Rectal smooth muscle tissue (tissue), 1 donor: Measurements from ENCODE around the gene INHBC.
"Not testable (repeated sequence)": the region's sequence is repeated elsewhere in the genome, so short reads cannot be mapped to it uniquely, and the experiment has no call there.

ENCODE experiments used
- H3K27ac ChIP-seq: one replicate; pipeline ENCODE4 v1.7.0; 2013; ENCODE audit warnings: low read depth, low read length, inconsistent platforms
- H3K27me3 ChIP-seq: one replicate; pipeline ENCODE4 v1.7.0; 2013; ENCODE audit warnings: low read length; ENCODE audit not compliant: control insufficient read depth, insufficient read depth
- H3K36me3 ChIP-seq: one replicate; pipeline ENCODE4 v1.7.0; 2013; ENCODE audit warnings: low read length; ENCODE audit not compliant: control insufficient read depth, insufficient read depth
- H3K4me1 ChIP-seq: one replicate; pipeline ENCODE4 v1.7.0; 2013; ENCODE audit warnings: low read length; ENCODE audit not compliant: control insufficient read depth, insufficient read depth
- H3K4me3 ChIP-seq: one replicate; pipeline ENCODE4 v1.7.0; 2013; ENCODE audit warnings: low read length
- H3K9ac ChIP-seq: one replicate; pipeline ENCODE4 v1.7.0; 2013; ENCODE audit warnings: low read length

INHBC gene, protein sequence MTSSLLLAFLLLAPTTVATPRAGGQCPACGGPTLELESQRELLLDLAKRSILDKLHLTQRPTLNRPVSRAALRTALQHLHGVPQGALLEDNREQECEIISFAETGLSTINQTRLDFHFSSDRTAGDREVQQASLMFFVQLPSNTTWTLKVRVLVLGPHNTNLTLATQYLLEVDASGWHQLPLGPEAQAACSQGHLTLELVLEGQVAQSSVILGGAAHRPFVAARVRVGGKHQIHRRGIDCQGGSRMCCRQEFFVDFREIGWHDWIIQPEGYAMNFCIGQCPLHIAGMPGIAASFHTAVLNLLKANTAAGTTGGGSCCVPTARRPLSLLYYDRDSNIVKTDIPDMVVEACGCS

GRCh38 chr12:57434517-57435223 is at the start of gene INHBC:
Gene INHBC (plus strand): TSS chr12:57434784. CDS start chr12:57434887, 103 bp downstream.
- no peaks in the 10 kb centered on the region for H3K36me3 ChIP-seq
- H3K27ac ChIP-seq, result no peak within 1 kb of the TSS
- peaks cover 2% of the 10 kb centered on the region for H3K4me1 ChIP-seq
- no peak within 1 kb of the TSS for H3K4me3 ChIP-seq
- H3K9ac ChIP-seq, result no peak within 1 kb of the TSS
- no peaks in the 10 kb centered on the region for H3K27me3 ChIP-seq

DNA sequence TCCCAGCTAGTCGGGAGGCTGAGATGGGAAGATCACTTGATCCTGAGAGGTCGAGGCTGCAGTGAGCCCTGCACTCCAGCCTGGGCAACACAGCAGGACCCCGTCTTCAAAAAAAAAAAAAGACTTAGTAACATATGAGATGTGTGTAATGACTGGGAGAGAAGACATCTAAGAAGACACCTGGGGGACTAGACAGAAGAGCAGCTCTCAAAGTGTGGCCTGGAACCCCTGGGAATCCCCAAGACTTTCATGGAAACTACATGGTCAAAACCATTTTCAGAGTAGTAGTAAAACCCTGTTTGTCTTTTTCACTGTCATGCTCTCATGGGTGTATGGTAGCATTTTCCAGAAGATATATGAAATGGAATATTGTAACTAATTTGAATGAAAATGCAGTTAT is 49.0 kb upstream of the INHBC start:
- no peaks in the 10 kb centered on the region for H3K4me1 ChIP-seq
- no peak overlapping the region for H3K4me3 ChIP-seq
- H3K36me3 ChIP-seq, result peaks cover 3% of the 10 kb centered on the region
- H3K27ac ChIP-seq, result no peak overlapping the region
- no peak overlapping the region for H3K9ac ChIP-seq
- H3K27me3 ChIP-seq, result no peaks in the 10 kb centered on the region

GRCh38 chr12:57386187-57386720 is 48.3 kb upstream of the INHBC start:
- Histone ChIP-seq H3K27ac (no peak overlapping the region), H3K27me3 (no peaks in the 10 kb centered on the region), H3K4me3 (no peak overlapping the region)

GRCh38 chr12:57388425-57388824 is 46.2 kb upstream of the INHBC start:
- peaks cover 3% of the 10 kb centered on the region for H3K36me3 ChIP-seq
- H3K4me3 ChIP-seq, result no peak overlapping the region
- no peaks in the 10 kb centered on the region for H3K4me1 ChIP-seq
- no peaks in the 10 kb centered on the region for H3K27me3 ChIP-seq
- H3K27ac ChIP-seq, result no peak overlapping the region
- H3K9ac ChIP-seq, result no peak overlapping the region

More at GRCh38 chr12:57386187-57386720, 48.3 kb upstream of the INHBC start:
- Histone ChIP-seq H3K9ac (no peak overlapping the region), H3K4me1 (no peaks in the 10 kb centered on the region), H3K36me3 (peaks cover 3% of the 10 kb centered on the region)

GRCh38 chr12:57389033-57389432 is 45.6 kb upstream of the INHBC start:
- no peak overlapping the region for H3K4me3 ChIP-seq
- no peak overlapping the region for H3K27ac ChIP-seq
- H3K27me3 ChIP-seq, result no peaks in the 10 kb centered on the region
- no peak overlapping the region for H3K9ac ChIP-seq
- H3K4me1 ChIP-seq, result no peaks in the 10 kb centered on the region
- peaks cover 3% of the 10 kb centered on the region for H3K36me3 ChIP-seq

DNA sequence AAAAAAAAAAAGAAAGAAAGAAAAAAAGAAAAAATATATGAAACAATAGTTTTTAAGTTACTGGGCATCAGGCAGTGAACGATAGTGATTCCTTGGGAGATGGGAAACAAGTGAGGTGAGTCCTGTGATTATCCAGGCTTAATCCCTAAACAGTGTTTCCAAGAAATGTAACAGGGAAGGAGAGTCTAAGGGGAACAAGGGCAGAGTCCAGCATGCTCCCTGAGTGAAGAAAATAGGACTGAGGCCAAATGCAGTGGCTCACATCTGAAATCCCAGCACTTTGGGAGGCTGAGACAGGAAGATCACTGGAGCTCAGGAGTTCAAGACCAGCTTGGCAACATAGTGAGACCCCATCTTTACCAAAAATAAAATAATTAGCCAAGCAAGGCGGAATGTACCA is 44.4 kb upstream of the INHBC start:
- Histone ChIP-seq H3K4me3 (no peak overlapping the region), H3K27me3 (no peaks in the 10 kb centered on the region), H3K27ac (no peak overlapping the region), H3K36me3 (peaks cover 3% of the 10 kb centered on the region), H3K9ac (no peak overlapping the region), H3K4me1 (no peaks in the 10 kb centered on the region)

DNA sequence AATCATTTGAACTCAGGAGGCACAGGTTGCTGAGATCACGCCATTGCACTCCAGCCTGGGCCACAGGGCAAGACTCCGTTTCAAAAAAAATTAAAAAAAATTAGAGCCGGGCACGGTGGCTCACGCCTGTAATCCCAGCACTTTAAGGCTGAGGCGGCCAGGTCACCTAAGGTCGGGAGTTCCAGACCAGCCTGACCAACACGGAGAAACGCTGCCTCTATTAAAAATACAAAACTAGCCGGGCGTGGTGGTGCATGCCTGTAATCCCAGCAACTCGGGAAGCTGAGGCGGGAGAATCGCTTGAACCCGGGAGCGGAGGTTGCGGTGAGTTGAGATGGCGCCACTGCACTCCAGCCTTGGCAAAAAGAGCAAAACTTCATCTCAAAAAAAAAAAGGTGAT is 39.5 kb upstream of the INHBC start:
- Histone ChIP-seq H3K4me3 (no peak overlapping the region), H3K27me3 (no peaks in the 10 kb centered on the region), H3K36me3 (peaks cover 3% of the 10 kb centered on the region), H3K4me1 (no peaks in the 10 kb centered on the region), H3K9ac (no peak overlapping the region), H3K27ac (no peak overlapping the region)

- Histone ChIP-seq H3K27ac (no peak overlapping the region), H3K9ac (no peak overlapping the region), H3K27me3 (no peaks in the 10 kb centered on the region), H3K36me3 (peaks cover 3% of the 10 kb centered on the region), H3K4me1 (peaks cover 4% of the 10 kb centered on the region), H3K4me3 (no peak overlapping the region)
Observed at GRCh38 chr12:57397441-57397840, 37.1 kb upstream of the INHBC start.

DNA sequence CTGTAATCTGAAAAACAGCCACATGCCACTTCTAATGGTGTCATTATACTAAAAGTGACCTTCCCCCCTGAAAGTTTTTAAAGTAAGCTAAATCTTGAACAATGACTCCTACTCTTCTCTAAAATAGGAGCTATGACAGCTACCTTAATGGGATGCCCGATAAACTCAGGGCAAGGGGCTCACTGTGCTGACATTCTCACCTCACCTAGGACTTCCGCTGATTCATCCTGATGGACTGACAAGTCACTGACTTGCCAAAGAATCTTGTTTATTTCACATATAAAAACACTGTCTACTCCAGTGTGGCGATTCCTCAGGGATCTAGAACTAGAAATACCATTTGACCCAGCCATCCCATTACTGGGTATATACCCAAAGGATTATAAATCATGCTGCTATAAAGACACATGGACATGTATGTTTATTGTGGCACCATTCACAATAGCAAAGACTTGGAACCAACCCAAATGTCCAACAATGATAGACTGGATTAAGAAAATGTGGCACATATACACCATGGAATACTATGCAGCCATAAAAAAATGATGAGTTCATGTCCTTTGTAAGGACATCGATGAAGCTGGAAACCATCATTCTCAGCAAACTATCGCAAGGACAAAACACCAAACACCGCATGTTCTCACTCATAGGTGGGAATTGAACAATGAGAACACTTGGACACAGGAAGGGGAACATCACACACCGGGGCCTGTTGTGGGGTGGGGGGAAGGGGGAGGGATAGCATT is 34.7 kb upstream of the INHBC start:
- not testable (repeated sequence) for H3K9ac ChIP-seq, H3K36me3 ChIP-seq, H3K4me3 ChIP-seq, H3K4me1 ChIP-seq, H3K27me3 ChIP-seq, H3K27ac ChIP-seq

DNA sequence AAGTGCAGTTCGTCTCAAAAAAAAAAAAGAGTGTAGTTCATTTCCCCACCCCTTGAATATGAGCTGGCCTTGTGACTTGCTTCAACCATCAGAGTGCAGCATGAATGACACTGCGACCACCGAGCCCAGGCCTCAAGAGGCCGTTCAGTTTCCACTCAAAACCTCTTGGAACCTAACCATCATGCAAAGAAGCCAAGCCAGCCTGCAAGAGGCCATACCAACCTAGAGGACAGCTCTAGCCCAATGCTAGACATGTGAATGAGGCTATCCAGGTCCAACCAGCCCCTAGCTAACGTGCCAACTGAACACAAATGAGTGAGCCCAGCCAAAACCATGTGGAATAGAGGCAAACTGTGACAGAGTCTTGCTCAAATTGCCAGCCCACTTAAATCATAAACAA is 33.4 kb upstream of the INHBC start:
- no peak overlapping the region for H3K27ac ChIP-seq
- no peaks in the 10 kb centered on the region for H3K27me3 ChIP-seq
- no peak overlapping the region for H3K9ac ChIP-seq
- no peak overlapping the region for H3K4me3 ChIP-seq
- peaks cover 4% of the 10 kb centered on the region for H3K4me1 ChIP-seq
- no peaks in the 10 kb centered on the region for H3K36me3 ChIP-seq

GRCh38 chr12:57402156-57402555 is 32.4 kb upstream of the INHBC start:
- not testable (repeated sequence) for H3K27ac ChIP-seq, H3K36me3 ChIP-seq, H3K27me3 ChIP-seq, H3K4me3 ChIP-seq, H3K4me1 ChIP-seq, H3K9ac ChIP-seq

- H3K9ac ChIP-seq, result no peak overlapping the region
- H3K36me3 ChIP-seq, result no peaks in the 10 kb centered on the region
- H3K4me3 ChIP-seq, result no peak overlapping the region
- no peak overlapping the region for H3K27ac ChIP-seq
- H3K4me1 ChIP-seq, result peaks cover 4% of the 10 kb centered on the region
- no peaks in the 10 kb centered on the region for H3K27me3 ChIP-seq
Observed at GRCh38 chr12:57404966-57405640, 29.5 kb upstream of the INHBC start.
